ENCODE measurements around the gene PIP5K1C.

DNA sequence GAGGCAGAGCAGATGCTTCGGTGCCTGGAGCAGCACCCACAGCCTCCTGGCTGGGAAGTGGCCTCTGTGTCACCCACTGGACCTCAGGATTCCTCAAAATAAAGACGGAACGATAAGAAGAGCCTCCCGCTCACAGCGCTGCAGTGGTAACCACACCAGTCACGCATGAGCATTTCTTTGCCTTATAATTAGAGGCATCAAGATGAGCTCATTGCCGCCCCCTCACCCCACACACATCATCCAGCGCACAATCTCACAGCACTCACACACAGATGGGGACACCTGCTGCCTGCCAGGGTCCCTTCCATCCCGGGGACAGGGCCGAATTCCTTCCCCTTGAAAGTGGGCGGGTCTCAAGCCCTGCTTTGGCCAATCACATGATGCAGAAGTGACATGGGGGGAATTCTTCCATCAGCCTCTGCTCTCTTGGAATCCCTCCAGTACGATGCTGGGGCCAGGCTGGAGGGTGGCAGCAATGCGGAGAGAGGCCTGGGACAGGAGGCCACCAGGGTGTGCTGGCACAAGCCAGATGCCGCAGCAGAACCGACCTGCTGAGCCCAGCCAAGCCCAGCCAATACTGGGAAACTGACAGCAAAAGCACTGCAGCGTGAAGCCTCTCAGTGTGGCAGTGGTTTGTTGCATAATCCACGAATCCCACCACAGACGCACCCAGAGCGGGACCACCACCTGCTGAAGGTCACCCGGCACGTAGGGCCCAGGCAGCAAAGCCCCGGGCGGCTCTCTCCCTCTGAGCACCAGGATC is 16.0 kb downstream of the PIP5K1C start:
- TF ChIP-seq POLR2AphosphoS5 (IDR thresholded peaks at IDR 0.05; ENCODE audit: borderline replicate concordance, low read depth, low read length) (no peak), EZH2 (IDR thresholded peaks at IDR 0.05) (no peak), FOXP2 (optimal IDR thresholded peaks at IDR 0.05; ENCODE audit: control extremely low read depth, extremely low read length, insufficient read depth) (no peak)
